HCT116 (cell line): Measurements from ENCODE around the gene TGFBRAP1. TPM values are rescaled to one million over a fixed set of nuclear protein-coding genes. Genes with fewer than 3 reads are reported as not detected.

ENCODE experiments used
- ATAC-seq: fragments of 200-7000 bp; cut with Tn5 transposase; 2 replicates; pipeline ENCODE4 v1.9.1; 2020; ENCODE audit warnings: mild to moderate bottlenecking, moderate library complexity
- BruUV-seq: library from RNA; stranded (reverse); fragments of 400-500 nt; replicated peaks from 2 replicates; lab custom pipeline; 2021; lab: Mats Ljungman, UMichigan
- CTCF ChIA-PET: fragments of 300-600 bp; sonication (Branson Sonifier 250); formaldehyde crosslinking; loops from one replicate; lab custom pipeline; 2021; ENCODE audit warnings: antibody characterized with exemption; lab: Charles Lee
- POLR2A ChIA-PET: fragments of 300-600, 350-600 bp; sonication (Branson Sonifier 250); formaldehyde crosslinking; loops from one replicate; lab custom pipeline; 2021; ENCODE audit warnings: antibody characterized with exemption; lab: Charles Lee
- RAD21 ChIA-PET, 2 experiments: fragments of 300-600 bp; sonication (Branson Sonifier 250); formaldehyde crosslinking; loops; one replicate each; lab custom pipeline; 2023; ENCODE audit warnings: low total read pairs in 2 of 2; ENCODE audit not compliant: uncharacterized antibody in 2 of 2, unreplicated experiment in 2 of 2, low non-redundant PET in 1 of 2; lab: Charles Lee
- DNase-seq: peaks from one replicate; pipeline ENCODE4 v3.0.0-alpha.2; 2010; ENCODE audit warnings: low read depth, low spot score
- H2AFZ ChIP-seq: fragments of 200-600 bp; shearing (Covaris generic), sonication (generic); 2 replicates; pipeline ENCODE4 v1.6.1; 2017; ENCODE audit warnings: low read depth, mixed run types, mixed read lengths, antibody characterized with exemption, low read length; ENCODE audit not compliant: poor library complexity, severe bottlenecking
- H3K27ac ChIP-seq: 2 replicates; pipeline ENCODE4 v1.5.1; 2012; ENCODE audit warnings: low read depth, low read length
- H3K27me3 ChIP-seq: fragments of 200-600 bp; sonication (generic); 2 replicates; pipeline ENCODE4 v1.6.1; 2016; ENCODE audit warnings: mixed run types, low read length, mixed read lengths; ENCODE audit not compliant: insufficient read depth
- H3K36me3 ChIP-seq, 2 experiments: fragments of 200-500 bp in 1 of 2; fragments of 200-600 bp in 1 of 2; sonication (Bioruptor generic) in 1 of 2; sonication (generic) in 1 of 2; 2 replicates each; pipeline versions ENCODE4 v1.5.1 to v1.6.1; 2014 to 2016; ENCODE audit warnings: low read length in 2 of 2, inconsistent platforms in 1 of 2, mixed read lengths in 1 of 2, mixed run types in 1 of 2; ENCODE audit not compliant: insufficient read depth in 2 of 2, control insufficient read depth in 1 of 2
- H3K4me1 ChIP-seq, 2 experiments: fragments of 200-600 bp in 1 of 2; sonication (generic) in 1 of 2; 2 replicates each; pipeline versions ENCODE4 v1.5.1 to v1.6.1; 2012 to 2017; ENCODE audit warnings: low read length in 2 of 2, inconsistent platforms in 1 of 2, mild to moderate bottlenecking in 1 of 2, mixed read lengths in 1 of 2, mixed run types in 1 of 2, moderate library complexity in 1 of 2; ENCODE audit not compliant: insufficient read depth in 2 of 2, control insufficient read depth in 1 of 2
- H3K4me2 ChIP-seq: fragments of 200-600 bp; sonication (generic); 2 replicates; pipeline ENCODE4 v1.6.1; 2017; ENCODE audit warnings: mixed run types, low read length, mixed read lengths
- H3K4me3 ChIP-seq, 2 experiments: fragments of 200-600 bp in 1 of 2; sonication (generic) in 1 of 2; replicated peaks in 1 of 2; 2 replicates each; pipeline ENCODE4 v1.5.1; 2011 to 2016; ENCODE audit warnings: low read length in 2 of 2, control low read depth in 1 of 2, low read depth in 1 of 2, mild to moderate bottlenecking in 1 of 2, mixed read lengths in 1 of 2, mixed run types in 1 of 2
- H3K79me2 ChIP-seq: fragments of 200-600 bp; sonication (generic); 2 replicates; pipeline ENCODE4 v1.6.1; 2017; ENCODE audit warnings: mild to moderate bottlenecking, mixed run types, low read length, moderate library complexity, mixed read lengths; ENCODE audit not compliant: insufficient read depth
- H3K9ac ChIP-seq: fragments of 200-600 bp; sonication (generic); 2 replicates; pipeline ENCODE4 v1.6.1; 2016; ENCODE audit warnings: low read length, mixed read lengths
- H3K9me2 ChIP-seq: fragments of 200-600 bp; sonication (generic), shearing (Covaris generic); 2 replicates; pipeline ENCODE4 v1.6.1; 2017; ENCODE audit warnings: mixed run types, mild to moderate bottlenecking, moderate library complexity; ENCODE audit not compliant: insufficient read depth
- H3K9me3 ChIP-seq, 2 experiments: fragments of 200-500 bp in 1 of 2; fragments of 200-600 bp in 1 of 2; sonication (Bioruptor generic) in 1 of 2; sonication (generic) in 1 of 2; 2 replicates each; pipeline ENCODE4 v1.6.1; 2014 to 2017; ENCODE audit warnings: low read length in 2 of 2, mixed read lengths in 2 of 2, inconsistent platforms in 1 of 2, low read depth in 1 of 2, mild to moderate bottlenecking in 1 of 2, mixed run types in 1 of 2, moderate library complexity in 1 of 2; ENCODE audit not compliant: control insufficient read depth in 1 of 2, insufficient read depth in 1 of 2
- H4K20me1 ChIP-seq: fragments of 200-600 bp; sonication (generic), shearing (Covaris generic); 2 replicates; pipeline ENCODE4 v1.6.1; 2017; ENCODE audit warnings: mixed run types, mild to moderate bottlenecking, moderate library complexity; ENCODE audit not compliant: insufficient read depth
- ATF3 ChIP-seq: IDR thresholded peaks from 2 replicates; pipeline ENCODE4 v1.6.1; 2012
- CBX3 ChIP-seq: IDR thresholded peaks from 2 replicates; pipeline ENCODE4 v1.6.1; 2012; ENCODE audit warnings: low read depth
- CEBPB ChIP-seq: IDR thresholded peaks from 2 replicates; pipeline ENCODE4 v1.6.1; 2012; ENCODE audit warnings: low read depth
- CTCF ChIP-seq, 3 experiments: fragments of 200-600 bp in 1 of 3; sonication (generic) in 1 of 3; IDR thresholded peaks in 2 of 3; conservative IDR thresholded peaks in 1 of 3; 2 replicates each; pipeline ENCODE4 v1.5.1; 2012 to 2017; ENCODE audit warnings: low read depth in 2 of 3, low read length in 2 of 3, antibody characterized with exemption in 1 of 3, borderline replicate concordance in 1 of 3, control low read depth in 1 of 3, mild to moderate bottlenecking in 1 of 3, mixed read lengths in 1 of 3, mixed run types in 1 of 3, moderate library complexity in 1 of 3; ENCODE audit not compliant: insufficient read depth in 1 of 3
- EZH2 ChIP-seq: fragments of 200-600 bp; sonication (generic); IDR thresholded peaks from 2 replicates; pipeline ENCODE4 v1.6.1; 2017; ENCODE audit warnings: antibody characterized with exemption, mixed run types
- EZH2phosphoT487 ChIP-seq: fragments of 200-600 bp; IDR thresholded peaks from 2 replicates; pipeline ENCODE4 v1.6.1; 2018; ENCODE audit warnings: antibody characterized with exemption, borderline replicate concordance
- FOSL1 ChIP-seq: IDR thresholded peaks from 2 replicates; pipeline ENCODE4 v1.6.1; 2012; ENCODE audit warnings: low read depth
- JUND ChIP-seq: IDR thresholded peaks from 2 replicates; pipeline ENCODE4 v1.6.1; 2012
- MAX ChIP-seq: IDR thresholded peaks from 2 replicates; pipeline ENCODE4 v1.6.1; 2012
- POLR2A ChIP-seq: IDR thresholded peaks from 2 replicates; pipeline ENCODE4 v1.7.0; 2011; ENCODE audit warnings: borderline replicate concordance; ENCODE audit not compliant: insufficient read depth, insufficient read length; ENCODE audit errors: extremely low read depth
- POLR2AphosphoS5 ChIP-seq: IDR thresholded peaks from 2 replicates; pipeline ENCODE4 v1.6.1; 2011; ENCODE audit warnings: mild to moderate bottlenecking, low read depth, low read length, moderate library complexity
- RAD21 ChIP-seq: IDR thresholded peaks from 2 replicates; pipeline ENCODE4 v1.6.1; 2012; ENCODE audit warnings: low read depth, mild to moderate bottlenecking
- REST ChIP-seq: IDR thresholded peaks from 2 replicates; pipeline ENCODE4 v1.6.1; 2012; ENCODE audit warnings: low read depth
- SIN3A ChIP-seq: IDR thresholded peaks from 2 replicates; pipeline ENCODE4 v1.6.1; 2012; ENCODE audit warnings: low read depth
- SP1 ChIP-seq: IDR thresholded peaks from 2 replicates; pipeline ENCODE4 v1.6.1; 2012; ENCODE audit warnings: low read depth
- SRF ChIP-seq: IDR thresholded peaks from 2 replicates; pipeline ENCODE4 v1.6.1; 2012; ENCODE audit warnings: low read depth
- YY1 ChIP-seq: IDR thresholded peaks from 2 replicates; pipeline ENCODE4 v1.6.1; 2011; ENCODE audit warnings: low read length, low read depth, moderate library complexity, mild to moderate bottlenecking; ENCODE audit not compliant: insufficient replicate concordance; ENCODE audit errors: extremely low read depth
- ZBTB33 ChIP-seq: IDR thresholded peaks from 2 replicates; pipeline ENCODE4 v1.6.1; 2011; ENCODE audit warnings: mild to moderate bottlenecking, low read length, moderate library complexity; ENCODE audit not compliant: insufficient replicate concordance; ENCODE audit errors: extremely low read depth
- ZFX ChIP-seq: fragments of 450-650 bp; IDR thresholded peaks from 2 replicates; pipeline ENCODE4 v1.6.1; 2017
- ZNF274 ChIP-seq: fragments of 200-500 bp; sonication (Bioruptor generic); IDR thresholded peaks from 2 replicates; pipeline ENCODE4 v1.6.1; 2014; ENCODE audit warnings: mild to moderate bottlenecking, low read depth, low read length, inconsistent platforms
- intact Hi-C: fragments of 100-400 bp; cut with micrococcal nuclease; formaldehyde crosslinking; loops from 2 replicates; pipeline ENCODE4 v1.10.0; 2022
- total RNA-seq: library from RNA; stranded (reverse); gene quantifications from one replicate; pipeline ENCODE4 v1.2.1, GENCODE V29; 2021; ENCODE audit not compliant: unreplicated experiment

The TGFBRAP1 gene
- total RNA-seq, 1 experiment from 2014 or later: 18.3 TPM

- no peak overlapping the region for H2AFZ ChIP-seq
- no peak overlapping the region for H3K9ac ChIP-seq
- no peaks in the 10 kb centered on the region for H3K9me3 ChIP-seq
- TSS peak; percentile 5 for BruUV-seq
- H3K27ac ChIP-seq: no peak overlapping the region
- no peaks in the 10 kb centered on the region; the same call in 1 of the 2 replicates for H4K20me1 ChIP-seq
- H3K36me3 ChIP-seq: peaks cover 12 to 45% of the 10 kb centered on the region in 2 experiments
- ChIA-PET POLR2A (no interaction called here), RAD21 (interaction anchor here in 1 of 2 experiments (1.2 kb wide), 1 partner anchor 28 kb away, joined by 3 read pairs; no protein-coding TSS in a partner anchor), CTCF (interaction anchor here (1.7 kb wide), 1 partner anchor 164 kb away, joined by 5 read pairs; no protein-coding TSS in a partner anchor)
- DNase-seq: no peak
- no peaks in the 10 kb centered on the region for H3K9me2 ChIP-seq
- ATAC-seq: no peak
- no peak overlapping the region for H3K4me2 ChIP-seq
- TF ChIP-seq YY1 (no peak), FOSL1 (no peak), ZNF274 (no peak), RAD21 (no peak), SP1 (no peak), MAX (no peak), JUND (no peak), EZH2 (no peak), POLR2AphosphoS5 (no peak), CBX3 (no peak), ZBTB33 (no peak), ATF3 (no peak), CEBPB (no peak), REST (no peak), ZFX (no peak), EZH2phosphoT487 (no peak), CTCF (IDR thresholded peaks at IDR 0.05 in 2 of 3, conservative IDR thresholded peaks at IDR 0.05 in 1 of 3; ENCODE audit: borderline replicate concordance in 1 of 3, insufficient read depth in 1 of 3, low read depth in 2 of 3, low read length in 2 of 3) (no peak), SIN3A (no peak), POLR2A (no peak), SRF (no peak)
- no peak overlapping the region for H3K4me3 ChIP-seq
- H3K27me3 ChIP-seq: no peaks in the 10 kb centered on the region
- intact Hi-C loops: no loop called here
- no peaks in the 10 kb centered on the region for H3K79me2 ChIP-seq
- H3K4me1 ChIP-seq: peaks cover 0 to 5% of the 10 kb centered on the region in 2 experiments; a peak in 1 of 4 replicates
Measured at GRCh38 chr2:105357122-105357521, 27.6 kb upstream of the TGFBRAP1 start.
